Measurements from ENCODE around the gene ZNF747. TPM values are rescaled to one million over a fixed set of nuclear protein-coding genes. Genes with fewer than 3 reads are reported as not detected.

Gene ZNF747
- total and polyA plus RNA-seq, 2 donors (not counting 3 experiments of a cell fraction or from before 2014, with no cell fraction given): 6.4 to 7.2 TPM

DNA sequence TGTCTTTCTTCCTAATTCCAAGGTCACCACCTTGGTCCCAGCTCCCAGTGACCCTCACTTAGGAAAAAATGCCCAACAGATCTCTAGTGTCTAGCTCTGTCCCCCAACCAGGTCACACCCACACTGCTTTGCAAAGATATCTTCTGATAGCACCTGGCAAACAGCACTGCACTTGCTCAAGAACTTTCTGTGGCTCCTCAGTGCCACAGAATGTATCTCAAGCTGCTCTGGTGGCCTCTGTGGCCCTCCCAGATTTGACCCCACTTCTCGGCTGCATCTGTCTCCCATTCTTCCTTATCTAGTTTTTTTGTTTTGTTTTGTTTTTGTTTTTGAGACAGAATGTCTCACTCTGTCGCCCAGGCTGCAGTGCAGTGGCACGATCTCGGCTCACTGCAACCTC lies 31.9 kb upstream of the ZNF747 start:
- no peaks in the 10 kb centered on the region for H3K9me1 ChIP-seq (replicated peaks; ENCODE audit: control insufficient read depth, extremely low read depth, insufficient read depth, low read length)
- POLR2A ChIA-PET: no interaction called here
- DNase-seq (ENCODE audit: low read depth, low spot score) (no peak), FAIRE-seq (no peak)
- no peak overlapping the region for H3K4me2 ChIP-seq (ENCODE audit: insufficient read depth, low read length)
- no peak overlapping the region for H2AFZ ChIP-seq (ENCODE audit: low read depth, low read length)
- H3K27ac ChIP-seq (ENCODE audit: insufficient read depth, low read depth, low read length): no peak overlapping the region
- no TSS peak for BruUV-seq (replicated peaks)
- no peaks in the 10 kb centered on the region for H3K9me3 ChIP-seq (replicated peaks; ENCODE audit: control insufficient read depth, insufficient read depth, low read length)
- no peak overlapping the region for H3K4me3 ChIP-seq (replicated peaks in 1 of 3; ENCODE audit: insufficient read depth in 1 of 3, low read depth in 1 of 3, low read length in 3 of 3)
- no peaks in the 10 kb centered on the region for H3K36me3 ChIP-seq (ENCODE audit: control insufficient read depth in 2 of 2, extremely low read depth in 1 of 2, insufficient read depth in 2 of 2, low read length in 2 of 2)
- dilution Hi-C loops (cut with MboI; ENCODE audit: extremely low pct_ligation_motif_present, low sequenced_read_pairs) (no loop called here), intact Hi-C loops (cut with micrococcal nuclease) (no loop called here)
- H3K9ac ChIP-seq (replicated peaks; ENCODE audit: extremely low read depth, insufficient read depth, low read length): no peak overlapping the region
- CTCF ChIA-PET: interaction anchor here (1.3 to 1.6 kb wide), 2 partner anchors 32 to 62 kb away, joined by 3 to 7 read pairs; no protein-coding TSS in a partner anchor
- H3K27me3 ChIP-seq (ENCODE audit: control insufficient read depth in 2 of 2, insufficient read depth in 2 of 2, low read length in 2 of 2): peaks cover 0 to 4% of the 10 kb centered on the region in 2 experiments
- no peaks in the 10 kb centered on the region for H4K20me1 ChIP-seq (replicated peaks; ENCODE audit: control insufficient read depth, extremely low read depth, insufficient read depth, low read length)
- no peaks in the 10 kb centered on the region for H3K79me2 ChIP-seq (ENCODE audit: control insufficient read depth, insufficient read depth, low read length)
- TF ChIP-seq GATA2 (IDR thresholded peaks at IDR 0.05; ENCODE audit: insufficient read depth, insufficient read length, low read depth, low read length): no peak
- peaks cover 11% of the 10 kb centered on the region for H3K4me1 ChIP-seq (ENCODE audit: control insufficient read depth, extremely low read depth, insufficient read depth, low read length)

DNA sequence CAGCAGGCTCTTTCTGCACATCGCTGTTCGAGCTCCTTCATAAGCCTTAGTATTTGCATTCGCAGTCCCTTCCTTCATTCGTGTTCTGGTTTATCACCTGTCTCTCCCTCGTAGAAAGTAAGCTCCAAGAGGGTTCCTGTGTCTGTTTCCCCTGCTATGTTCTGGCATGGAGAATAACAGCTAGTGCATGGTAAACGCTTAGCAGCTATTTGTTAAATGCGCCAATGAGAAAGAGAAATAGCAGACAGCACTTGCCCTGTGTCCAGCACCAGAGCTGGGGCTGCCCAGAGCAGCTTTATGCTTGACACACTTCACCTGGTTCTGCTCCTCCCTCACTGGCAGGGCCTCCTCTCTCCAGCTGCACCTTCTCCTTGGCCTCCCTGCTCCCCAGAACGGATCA lies 31.3 kb upstream of the ZNF747 start:
- TF ChIP-seq, protein P1, sequence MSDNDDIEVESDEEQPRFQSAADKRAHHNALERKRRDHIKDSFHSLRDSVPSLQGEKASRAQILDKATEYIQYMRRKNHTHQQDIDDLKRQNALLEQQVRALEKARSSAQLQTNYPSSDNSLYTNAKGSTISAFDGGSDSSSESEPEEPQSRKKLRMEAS (IDR thresholded peaks at IDR 0.05; ENCODE audit: insufficient read depth, insufficient read length): no peak
- TF ChIP-seq EZH2 (IDR thresholded peaks at IDR 0.05; ENCODE audit: borderline replicate concordance, low read depth, low read length, severe bottlenecking) (no peak), FOS (IDR thresholded peaks at IDR 0.05; ENCODE audit: borderline replicate concordance, insufficient read depth, low read length) (no peak), MYC (IDR thresholded peaks at IDR 0.05; ENCODE audit: low read depth, low read length) (no peak), GATA2 (IDR thresholded peaks at IDR 0.05; ENCODE audit: insufficient read depth, insufficient read length, low read depth, low read length) (no peak), JUN (IDR thresholded peaks at IDR 0.05; ENCODE audit: borderline replicate concordance, insufficient read depth, insufficient read length, low read depth) (no peak), POLR2AphosphoS5 (IDR thresholded peaks at IDR 0.05; ENCODE audit: insufficient read depth, low read depth, low read length) (no peak), POLR2A (IDR thresholded peaks at IDR 0.05; ENCODE audit: low read depth, low read length) (no peak)
- TF ChIP-seq, protein P2, sequence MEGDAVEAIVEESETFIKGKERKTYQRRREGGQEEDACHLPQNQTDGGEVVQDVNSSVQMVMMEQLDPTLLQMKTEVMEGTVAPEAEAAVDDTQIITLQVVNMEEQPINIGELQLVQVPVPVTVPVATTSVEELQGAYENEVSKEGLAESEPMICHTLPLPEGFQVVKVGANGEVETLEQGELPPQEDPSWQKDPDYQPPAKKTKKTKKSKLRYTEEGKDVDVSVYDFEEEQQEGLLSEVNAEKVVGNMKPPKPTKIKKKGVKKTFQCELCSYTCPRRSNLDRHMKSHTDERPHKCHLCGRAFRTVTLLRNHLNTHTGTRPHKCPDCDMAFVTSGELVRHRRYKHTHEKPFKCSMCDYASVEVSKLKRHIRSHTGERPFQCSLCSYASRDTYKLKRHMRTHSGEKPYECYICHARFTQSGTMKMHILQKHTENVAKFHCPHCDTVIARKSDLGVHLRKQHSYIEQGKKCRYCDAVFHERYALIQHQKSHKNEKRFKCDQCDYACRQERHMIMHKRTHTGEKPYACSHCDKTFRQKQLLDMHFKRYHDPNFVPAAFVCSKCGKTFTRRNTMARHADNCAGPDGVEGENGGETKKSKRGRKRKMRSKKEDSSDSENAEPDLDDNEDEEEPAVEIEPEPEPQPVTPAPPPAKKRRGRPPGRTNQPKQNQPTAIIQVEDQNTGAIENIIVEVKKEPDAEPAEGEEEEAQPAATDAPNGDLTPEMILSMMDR (IDR thresholded peaks at IDR 0.05; ENCODE audit: extremely low read depth in 1 of 2, insufficient read depth in 1 of 2, low read depth in 1 of 2, low read length in 2 of 2): no peak
- H4K20me1 ChIP-seq (replicated peaks; ENCODE audit: control insufficient read depth, extremely low read depth, insufficient read depth, low read length): no peaks in the 10 kb centered on the region
- dilution Hi-C loops (cut with MboI; ENCODE audit: extremely low pct_ligation_motif_present, low sequenced_read_pairs) (no loop called here), intact Hi-C loops (cut with micrococcal nuclease) (no loop called here)
- DNase-seq (ENCODE audit: low read depth, low spot score): no peak
- no peak overlapping the region for H3K4me2 ChIP-seq (ENCODE audit: insufficient read depth, low read length)
- H3K9me3 ChIP-seq (replicated peaks; ENCODE audit: control insufficient read depth, insufficient read depth, low read length): no peaks in the 10 kb centered on the region
- H3K9me1 ChIP-seq (replicated peaks; ENCODE audit: control insufficient read depth, extremely low read depth, insufficient read depth, low read length): no peaks in the 10 kb centered on the region
- no peak for FAIRE-seq
- no peak overlapping the region for H3K27ac ChIP-seq (ENCODE audit: insufficient read depth, low read depth, low read length)
- no peak overlapping the region for H3K4me3 ChIP-seq (replicated peaks in 1 of 3; ENCODE audit: insufficient read depth in 1 of 3, low read depth in 1 of 3, low read length in 3 of 3)
- peaks cover 9% of the 10 kb centered on the region for H3K4me1 ChIP-seq (ENCODE audit: control insufficient read depth, extremely low read depth, insufficient read depth, low read length)
- H2AFZ ChIP-seq (ENCODE audit: low read depth, low read length): no peak overlapping the region
- no peaks in the 10 kb centered on the region for H3K36me3 ChIP-seq (ENCODE audit: control insufficient read depth in 2 of 2, extremely low read depth in 1 of 2, insufficient read depth in 2 of 2, low read length in 2 of 2)
- ChIA-PET POLR2A (no interaction called here), CTCF (interaction anchor here (1.3 to 1.6 kb wide), 3 partner anchors 32 to 137 kb away, joined by 3 to 7 read pairs (median 4); partner anchors contain the start of gene DCTPP1)
- H3K9ac ChIP-seq (replicated peaks; ENCODE audit: extremely low read depth, insufficient read depth, low read length): no peak overlapping the region
- H3K27me3 ChIP-seq (ENCODE audit: control insufficient read depth in 2 of 2, insufficient read depth in 2 of 2, low read length in 2 of 2): peaks cover 0 to 4% of the 10 kb centered on the region in 2 experiments
- BruUV-seq (replicated peaks): no TSS peak
- no peaks in the 10 kb centered on the region for H3K79me2 ChIP-seq (ENCODE audit: control insufficient read depth, insufficient read depth, low read length)
